Prostate gland (tissue), 2 donors: ENCODE results near the gene GBP7.

Source experiments
- CTCF ChIP-seq, 4 experiments: fragments of 200-600 bp in 2 of 4; fragments of 450-650 bp in 2 of 4; sonication (generic) in 2 of 4; IDR thresholded peaks; 1 replicate in 3 of 4; 2 replicates in 1 of 4; pipeline ENCODE4 v1.5.1; 2016 to 2019; ENCODE audit warnings: antibody characterized with exemption in 4 of 4, mild to moderate bottlenecking in 2 of 4, moderate library complexity in 2 of 4
- POLR2A ChIP-seq: fragments of 450-650 bp; IDR thresholded peaks from one replicate; pipeline ENCODE4 v1.6.1; 2016; ENCODE audit warnings: antibody characterized with exemption, mild to moderate bottlenecking

- no peak for TF ChIP-seq CTCF (IDR thresholded peaks at IDR 0.05)
- no peak for TF ChIP-seq POLR2A
These were observed 32.3 kb downstream of the GBP7 start for GRCh38 chr1:89143484-89143883.
